K562 (cell line): ENCODE measurements around the gene MAPK8IP2. TPM values are rescaled to one million over a fixed set of nuclear protein-coding genes. Genes with fewer than 3 reads are reported as not detected.

Experiments used
- BRD4 ChIP-seq: fragments of 200-600 bp; sonication (generic); IDR thresholded peaks from 2 replicates; pipeline ENCODE4 v1.6.1; 2017; ENCODE audit warnings: inconsistent platforms
- CXXC5 ChIP-seq: fragments of 250-450 bp; sonication (Bioruptor Pico); IDR thresholded peaks from 2 replicates; pipeline ENCODE4 v1.8.0; 2022; ENCODE audit warnings: inconsistent platforms, mild to moderate bottlenecking, moderate library complexity
- DDX20 ChIP-seq: fragments of 450-650 bp; IDR thresholded peaks from 2 replicates; pipeline ENCODE4 v1.6.1; 2016; ENCODE audit warnings: missing genetic modification characterization, low read depth, mild to moderate bottlenecking, missing compliant biosample characterization, moderate library complexity
- E2F4 ChIP-seq: sonication (generic); formaldehyde crosslinking; IDR thresholded peaks from 2 replicates; pipeline ENCODE4 v1.8.0; 2022; ENCODE audit warnings: mild to moderate bottlenecking, low read depth, missing genetic modification reagents
- GABPA ChIP-seq: fragments of 200-800 bp; sonication (Bioruptor generic); conservative IDR thresholded peaks from 2 replicates; pipeline ENCODE4 v1.6.1; 2016; ENCODE audit warnings: low read depth, missing genetic modification characterization, missing compliant biosample characterization
- GABPB2 ChIP-seq: fragments of 250-450 bp; sonication (Bioruptor Pico); conservative IDR thresholded peaks from 2 replicates; pipeline ENCODE4 v1.5.1; 2021; ENCODE audit warnings: mild to moderate bottlenecking
- IRF1 ChIP-seq: sonication (generic); formaldehyde crosslinking; IDR thresholded peaks from 2 replicates; pipeline ENCODE4 v1.8.0; 2022; ENCODE audit warnings: missing genetic modification reagents, mild to moderate bottlenecking, borderline replicate concordance
- MCM3 ChIP-seq: fragments of 450-650 bp; IDR thresholded peaks from 2 replicates; pipeline ENCODE4 v1.6.1; 2016
- PHF8 ChIP-seq: fragments of 200-600 bp; sonication (generic); IDR thresholded peaks from 2 replicates; pipeline ENCODE4 v1.6.1; 2012; ENCODE audit warnings: mixed run types, mild to moderate bottlenecking, inconsistent platforms, low read length, moderate library complexity, borderline replicate concordance
- POLR3G ChIP-seq: IDR thresholded peaks from 2 replicates; pipeline ENCODE4 v1.6.1; 2011; ENCODE audit not compliant: insufficient read length, insufficient replicate concordance; ENCODE audit errors: extremely low read depth
- PRDM10 ChIP-seq: fragments of 450-650 bp; IDR thresholded peaks from 2 replicates; pipeline ENCODE4 v1.6.1; 2018; ENCODE audit not compliant: partially characterized antibody
- SNRNP70 ChIP-seq: fragments of 200-400 bp; formaldehyde crosslinking; optimal IDR thresholded peaks from 2 replicates; pipeline ENCODE3; 2017; ENCODE audit warnings: low read depth, low read length
- TBP ChIP-seq: optimal IDR thresholded peaks from 2 replicates; pipeline ENCODE3; 2011; ENCODE audit warnings: low read depth, low read length, improper control_type of control experiment
- TCF7 ChIP-seq: sonication (generic); IDR thresholded peaks from 2 replicates; pipeline ENCODE4 v1.6.1; 2016; ENCODE audit warnings: antibody characterized with exemption, borderline replicate concordance
- ZBTB34 ChIP-seq: fragments of 250-450 bp; sonication (Bioruptor Pico); IDR thresholded peaks from 2 replicates; pipeline ENCODE4 v1.8.0; 2021; ENCODE audit warnings: mild to moderate bottlenecking, moderate library complexity
- ZNF583 ChIP-seq: fragments of 250-450 bp; sonication (Bioruptor Pico); IDR thresholded peaks from 2 replicates; pipeline ENCODE4 v1.4.0; 2020
- ZNF655 ChIP-seq: fragments of 250-450 bp; sonication (Bioruptor Pico); IDR thresholded peaks from 2 replicates; pipeline ENCODE4 v1.5.0; 2021
- ZNF764 ChIP-seq: fragments of 250-450 bp; sonication (Bioruptor Pico); IDR thresholded peaks from 2 replicates; pipeline ENCODE4 v1.4.0; 2020; ENCODE audit warnings: low read depth, mild to moderate bottlenecking, moderate library complexity
- ZNF77 ChIP-seq: fragments of 250-450 bp; sonication (Bioruptor Pico); IDR thresholded peaks from 2 replicates; pipeline ENCODE4 v1.5.0; 2020
- polyA plus RNA-seq, 8 experiments: library from polyadenylated mRNA; depleted of rRNA in 4 of 8; stranded (reverse) in 5 of 8; unstranded in 3 of 8; fragments of >200 nt; fragmentation: Nextera tagmentation in 2 of 8; fragmentation: Illumina TruSeq in 1 of 8; extraction: Ambion mirVana in 2 of 8; extraction: Trizol in 1 of 8; gene quantifications; 2 replicates each; pipeline versions ENCODE4 v1.2.1 to v1.2.3, GENCODE V29; 2011 to 2014; ENCODE audit warnings: inconsistent platforms in 1 of 8, missing spikeins in 1 of 8
- total RNA-seq, 7 experiments: library from RNA; depleted of rRNA in 6 of 7; stranded (reverse); fragments of >200 nt in 6 of 7; fragmentation: Illumina TruSeq in 2 of 7; extraction: Trizol in 2 of 7; gene quantifications; 2 replicates each; pipeline versions ENCODE4 v1.2.1 to v1.2.3, GENCODE V29; 2011 to 2021; ENCODE audit warnings: low replicate concordance in 1 of 7

Gene MAPK8IP2
- total and polyA plus RNA-seq, 9 of the 15 experiments (the other 6 are each of a cell fraction or from before 2014, with no cell fraction given), result 0.01 to 0.47 (median 0.07) TPM; not detected in 2

GRCh38 chr22:50599816-50600455 is 657 bp upstream of the MAPK8IP2 start (continued):
- TF ChIP-seq TCF7 (no peak), ZNF764 (CRISPR knock-in tag) (no peak), CXXC5 (CRISPR knock-in tag) (peak; percentile 71), GABPA (tag) (no peak), TBP (no peak), POLR3G (no peak), GABPB2 (CRISPR knock-in tag) (no peak), PHF8 (no peak), PRDM10 (no peak), DDX20 (tag) (no peak), BRD4 (no peak), SNRNP70 (no peak), ZNF583 (CRISPR knock-in tag) (0 out of 2 replicates have a peak, but pooled peaks have one; percentile 43), ZNF77 (no peak), MCM3 (no peak), ZBTB34 (CRISPR knock-in tag) (no peak), IRF1 (CRISPR knock-in tag) (peak; percentile 88; the same call in 1 of the 2 replicates), E2F4 (CRISPR knock-in tag) (peak; percentile 91), ZNF655 (CRISPR knock-in tag) (no peak)
